Ramos (cell line): ENCODE data around the gene EHBP1L1.

ENCODE experiments used
- in situ Hi-C: fragments of 300-500 bp; cut with MboI; formaldehyde crosslinking; loops from one replicate; pipeline ENCODE4 v1.14.3; 2022; ENCODE audit warnings: low sequenced_read_pairs; ENCODE audit not compliant: unreplicated experiment

Gene EHBP1L1

GRCh38 chr11:65575568-65576231, at the start of gene EHBP1L1:
EHBP1L1 (plus strand) TSS chr11:65576053; CDS start chr11:65576303, 250 bp downstream.
- in situ Hi-C loops, result no loop called here

- in situ Hi-C loops, result no loop called here
Measured at GRCh38 chr11:65526744-65527143, 49.1 kb upstream of the EHBP1L1 start.

- in situ Hi-C loops, result no loop called here
Measured at GRCh38 chr11:65528819-65529350, 47.0 kb upstream of the EHBP1L1 start.

- in situ Hi-C loops, result no loop called here
Measured at GRCh38 chr11:65529475-65530156, 46.2 kb upstream of the EHBP1L1 start.

GRCh38 chr11:65530157-65530496, 45.7 kb upstream of the EHBP1L1 start:
- in situ Hi-C loops, result no loop called here

GRCh38 chr11:65532388-65533064, 43.3 kb upstream of the EHBP1L1 start:
- in situ Hi-C loops, result no loop called here

- in situ Hi-C loops, result no loop called here
Measured at GRCh38 chr11:65535102-65535501, 40.8 kb upstream of the EHBP1L1 start.

- in situ Hi-C loops, result no loop called here
Measured at GRCh38 chr11:65536412-65537295, 39.2 kb upstream of the EHBP1L1 start.

- in situ Hi-C loops, result no loop called here
Measured at GRCh38 chr11:65537296-65537597, 38.6 kb upstream of the EHBP1L1 start.

GRCh38 chr11:65537620-65538231, 38.1 kb upstream of the EHBP1L1 start:
- in situ Hi-C loops, result no loop called here

- in situ Hi-C loops, result no loop called here
Measured at GRCh38 chr11:65538232-65538914, 37.5 kb upstream of the EHBP1L1 start.

GRCh38 chr11:65538915-65539743, 36.7 kb upstream of the EHBP1L1 start:
- in situ Hi-C loops, result no loop called here

- in situ Hi-C loops, result no loop called here
Measured at GRCh38 chr11:65539744-65540289, 36.0 kb upstream of the EHBP1L1 start.

- in situ Hi-C loops, result no loop called here
Measured at GRCh38 chr11:65540290-65541092, 35.4 kb upstream of the EHBP1L1 start.

- in situ Hi-C loops, result no loop called here
Measured at GRCh38 chr11:65541093-65541982, 34.5 kb upstream of the EHBP1L1 start.

GRCh38 chr11:65542738-65543390, 33.0 kb upstream of the EHBP1L1 start:
- in situ Hi-C loops, result no loop called here
